MCF 10A (cell line): ENCODE results near the gene PLA2G4E. TPM values are rescaled to one million over a fixed set of nuclear protein-coding genes. Genes with fewer than 3 reads are reported as not detected.

Experiments used
- BruUV-seq: library from RNA; stranded (reverse); fragments of 400-500 nt; replicated peaks from 2 replicates; lab custom pipeline; 2021; lab: Mats Ljungman, UMichigan
- CTCF ChIA-PET: fragments of 300-600 bp; sonication (Branson Sonifier 250); formaldehyde crosslinking; extraction: SDS; loops from one replicate; lab custom pipeline; 2021; ENCODE audit warnings: antibody characterized with exemption, inconsistent platforms; lab: Yijun Ruan, JAX
- POLR2A ChIA-PET: fragments of 300-600, 350-650 bp; sonication (Branson Sonifier 250); formaldehyde crosslinking; extraction: SDS; loops from one replicate; lab custom pipeline; 2020; ENCODE audit warnings: antibody characterized with exemption, inconsistent platforms; lab: Yijun Ruan, JAX
- DNase-seq: peaks from one replicate; pipeline ENCODE4 v3.0.0-alpha.2; 2018; ENCODE audit not compliant: unreplicated experiment
- H3K27ac Mint-ChIP-seq: one replicate; pipeline ENCODE4 v1.8.0; 2022; ENCODE audit warnings: mild to moderate bottlenecking, low read depth, mixed read lengths; ENCODE audit not compliant: unreplicated experiment
- H3K27me3 Mint-ChIP-seq: one replicate; pipeline ENCODE4 v1.8.0; 2022; ENCODE audit warnings: mixed read lengths; ENCODE audit not compliant: insufficient read depth, unreplicated experiment
- H3K36me3 Mint-ChIP-seq: one replicate; pipeline ENCODE4 v1.8.0; 2022; ENCODE audit warnings: mild to moderate bottlenecking, moderate library complexity, mixed read lengths; ENCODE audit not compliant: insufficient read depth, unreplicated experiment
- H3K4me1 Mint-ChIP-seq: one replicate; pipeline ENCODE4 v1.8.0; 2022; ENCODE audit warnings: mixed read lengths; ENCODE audit not compliant: insufficient read depth, unreplicated experiment
- H3K4me3 Mint-ChIP-seq: one replicate; pipeline ENCODE4 v1.8.0; 2022; ENCODE audit warnings: mild to moderate bottlenecking, moderate library complexity, mixed read lengths; ENCODE audit not compliant: unreplicated experiment
- H3K9me3 Mint-ChIP-seq: one replicate; pipeline ENCODE4 v1.8.0; 2022; ENCODE audit warnings: mixed read lengths; ENCODE audit not compliant: unreplicated experiment
- intact Hi-C: fragments of 100-400 bp; cut with micrococcal nuclease; formaldehyde crosslinking; loops from 2 replicates; pipeline ENCODE4 v1.14.1; 2022
- total RNA-seq: library from RNA; stranded (reverse); gene quantifications from 2 replicates; pipeline ENCODE4 v1.2.3, GENCODE V29; 2022
- TF ChIP-seq, protein P1 (sequence below): fragments of 200-600 bp; IDR thresholded peaks from one replicate; pipeline ENCODE4 v1.8.0; 2022; ENCODE audit warnings: antibody characterized with exemption, mild to moderate bottlenecking; ENCODE audit not compliant: unreplicated experiment

The PLA2G4E gene
- total RNA-seq, 1 experiment from 2014 or later, result 0.12 TPM

DNA sequence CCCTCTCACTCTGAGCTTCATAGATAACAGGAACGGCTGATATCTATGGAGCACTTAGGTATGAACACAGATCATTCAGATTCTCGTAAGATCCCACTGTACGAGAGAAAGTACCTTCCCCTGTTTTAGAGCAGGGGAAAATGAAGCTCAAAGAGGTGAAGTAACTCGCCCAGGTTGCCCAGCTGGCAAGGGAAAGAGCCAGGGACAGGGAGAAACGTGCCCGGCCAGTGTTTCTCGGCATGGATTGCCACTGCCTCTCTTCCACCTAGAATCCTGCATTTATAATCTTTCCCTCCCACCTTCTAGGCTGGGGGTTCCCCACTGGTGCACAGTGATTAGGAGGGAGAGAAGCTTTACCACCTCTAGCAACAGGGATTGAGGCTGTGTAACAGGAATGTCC is 87.5 kb downstream of the PLA2G4E start:
- Mint-ChIP-seq H3K27ac (no peak overlapping the region), H3K27me3 (no peaks in the 10 kb centered on the region), H3K4me1 (peaks cover 43% of the 10 kb centered on the region), H3K9me3 (no peaks in the 10 kb centered on the region), H3K36me3 (peaks cover 4% of the 10 kb centered on the region), H3K4me3 (no peak overlapping the region)
- ChIA-PET CTCF (interaction anchor here (1.1 kb wide), 1 partner anchor 56 kb away, joined by 4 read pairs; no protein-coding TSS in a partner anchor), POLR2A (interaction anchor here (2.6 kb wide), 1 partner anchor 39 kb away, joined by 12 read pairs; the partner anchor contains the start of gene EHD4)
- intact Hi-C loops, result no loop called here
- no peak for DNase-seq
- BruUV-seq, result no TSS peak
- TF ChIP-seq, protein P1, sequence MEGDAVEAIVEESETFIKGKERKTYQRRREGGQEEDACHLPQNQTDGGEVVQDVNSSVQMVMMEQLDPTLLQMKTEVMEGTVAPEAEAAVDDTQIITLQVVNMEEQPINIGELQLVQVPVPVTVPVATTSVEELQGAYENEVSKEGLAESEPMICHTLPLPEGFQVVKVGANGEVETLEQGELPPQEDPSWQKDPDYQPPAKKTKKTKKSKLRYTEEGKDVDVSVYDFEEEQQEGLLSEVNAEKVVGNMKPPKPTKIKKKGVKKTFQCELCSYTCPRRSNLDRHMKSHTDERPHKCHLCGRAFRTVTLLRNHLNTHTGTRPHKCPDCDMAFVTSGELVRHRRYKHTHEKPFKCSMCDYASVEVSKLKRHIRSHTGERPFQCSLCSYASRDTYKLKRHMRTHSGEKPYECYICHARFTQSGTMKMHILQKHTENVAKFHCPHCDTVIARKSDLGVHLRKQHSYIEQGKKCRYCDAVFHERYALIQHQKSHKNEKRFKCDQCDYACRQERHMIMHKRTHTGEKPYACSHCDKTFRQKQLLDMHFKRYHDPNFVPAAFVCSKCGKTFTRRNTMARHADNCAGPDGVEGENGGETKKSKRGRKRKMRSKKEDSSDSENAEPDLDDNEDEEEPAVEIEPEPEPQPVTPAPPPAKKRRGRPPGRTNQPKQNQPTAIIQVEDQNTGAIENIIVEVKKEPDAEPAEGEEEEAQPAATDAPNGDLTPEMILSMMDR, result no peak

DNA sequence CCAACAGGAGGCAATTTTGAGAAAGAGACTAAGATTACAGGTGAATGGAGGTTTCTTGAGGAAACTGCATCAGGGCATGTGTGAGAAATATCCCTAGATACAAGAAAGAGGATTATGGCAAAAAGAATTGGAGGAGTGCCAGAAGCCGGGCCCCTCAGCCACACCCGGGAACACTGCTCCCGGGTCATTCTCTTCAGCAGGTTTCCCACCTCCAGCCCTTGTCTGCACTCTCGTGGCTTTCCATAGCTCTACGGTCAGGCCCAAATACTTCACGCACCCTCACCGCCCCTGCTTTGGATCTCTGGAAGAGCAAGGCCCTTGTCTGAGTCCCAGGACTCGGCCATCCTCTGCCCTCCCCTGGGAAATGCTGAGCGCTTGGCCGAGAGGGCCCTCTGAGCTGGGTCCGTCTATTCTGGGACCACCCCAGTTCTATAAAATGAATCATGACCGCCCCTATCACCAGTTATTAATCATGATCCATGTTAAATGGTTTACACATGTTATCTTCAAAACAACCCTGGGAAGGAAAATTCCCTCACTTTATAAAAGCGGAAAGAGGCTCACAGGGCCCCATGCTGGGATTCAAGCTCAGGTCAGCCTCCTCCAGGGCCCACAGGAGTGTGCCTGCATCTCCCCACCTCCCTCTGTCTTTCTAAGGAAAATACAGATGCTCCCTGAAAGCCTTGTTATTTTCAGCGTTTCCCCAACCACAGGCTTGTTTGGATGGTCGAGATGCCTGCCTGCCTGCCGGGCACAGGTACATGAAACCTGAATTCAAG is 88.1 kb downstream of the PLA2G4E start:
- H3K27ac Mint-ChIP-seq, result no peak overlapping the region
- no peaks in the 10 kb centered on the region for H3K36me3 Mint-ChIP-seq

DNA sequence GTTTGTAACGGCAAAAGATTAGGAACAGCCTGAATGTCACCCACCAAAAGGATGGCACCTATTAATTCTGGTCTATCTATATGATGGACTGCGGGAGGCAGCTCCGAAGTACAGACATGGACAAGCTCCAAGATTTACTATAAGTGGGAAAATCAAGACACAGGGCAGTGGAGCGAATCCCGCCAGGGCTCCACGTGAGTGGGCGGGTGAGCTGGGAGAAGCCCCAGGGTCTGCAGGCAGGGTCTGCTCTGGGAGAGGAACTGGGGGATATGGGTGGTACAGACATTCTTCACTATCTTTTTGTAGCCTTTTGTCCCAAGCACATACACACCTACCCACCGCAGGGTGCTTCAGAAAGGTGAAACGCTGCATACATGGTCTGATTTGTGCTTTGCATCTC is 88.7 kb downstream of the PLA2G4E start:
- Mint-ChIP-seq H3K4me3 (no peak overlapping the region), H3K36me3 (no peaks in the 10 kb centered on the region), H3K9me3 (no peaks in the 10 kb centered on the region), H3K4me1 (peaks cover 43% of the 10 kb centered on the region), H3K27ac (no peak overlapping the region), H3K27me3 (no peaks in the 10 kb centered on the region)
- DNase-seq, result no peak
- CTCF ChIA-PET, result interaction anchor here (0.6 kb wide), 1 partner anchor 16 kb away, joined by 3 read pairs; no protein-coding TSS in a partner anchor
- POLR2A ChIA-PET, result interaction anchor here (0.7 to 3.2 kb wide), 3 partner anchors 8 to 320 kb away, joined by 3 to 25 read pairs (median 3); partner anchors contain the start of gene EHD4
- intact Hi-C loops, result no loop called here
- TF ChIP-seq, protein P1, result no peak
- no TSS peak for BruUV-seq

More for the DNA sequence above, 88.1 kb downstream of the PLA2G4E start:
- Mint-ChIP-seq H3K27me3 (no peaks in the 10 kb centered on the region), H3K9me3 (no peaks in the 10 kb centered on the region), H3K4me1 (peaks cover 43% of the 10 kb centered on the region), H3K4me3 (no peak overlapping the region)
- TF ChIP-seq, protein P1, result no peak
- no peak for DNase-seq
- BruUV-seq, result no TSS peak
- intact Hi-C loops, result no loop called here
- ChIA-PET CTCF (interaction anchor here (1.1 kb wide), 1 partner anchor 57 kb away, joined by 4 read pairs; no protein-coding TSS in a partner anchor), POLR2A (interaction anchor here (0.7 kb wide), 1 partner anchor 320 kb away, joined by 3 read pairs; no protein-coding TSS in a partner anchor)

Other genes starting within 250 kb of the PLA2G4E start
- gene MAPKBP1, start 246.6 kb downstream of the PLA2G4E start, total RNA-seq, result 33.2 and 35.0 TPM in 2 replicates
- gene JMJD7, start 192.9 kb downstream of the PLA2G4E start, total RNA-seq, result 9.2 and 13.3 TPM in 2 replicates
- gene PLA2G4B, start 182.2 kb downstream of the PLA2G4E start, total RNA-seq, result 3.8 and 5.0 TPM in 2 replicates
- gene SPTBN5, start 127.0 kb downstream of the PLA2G4E start, total RNA-seq, result 1.1 TPM in 2 replicates
- 24.2 and 27.1 TPM in 2 replicates for gene EHD4, start 48.5 kb downstream of the PLA2G4E start, total RNA-seq
- not detected in 2 replicates for gene PLA2G4D, start 73.5 kb upstream of the PLA2G4E start, total RNA-seq
- 0.30 TPM in 1 of 2 replicates, not detected in the other for gene PLA2G4F, start 135.6 kb upstream of the PLA2G4E start, total RNA-seq
- 47.1 and 53.9 TPM in 2 replicates for gene VPS39, start 187.3 kb upstream of the PLA2G4E start, total RNA-seq